Astrocyte of the spinal cord (primary cell): ENCODE results near the gene DES.
A peak's percentile ranks its signal among the peaks of the same experiment; 100 is the strongest.

Experiments used
- DNase-seq: peaks from one replicate; pipeline ENCODE4 v3.0.0; 2011; ENCODE audit warnings: low read depth, low spot score
- H3K4me3 ChIP-seq: 2 replicates; pipeline ENCODE4 v1.5.1; 2011; ENCODE audit warnings: low read depth, mild to moderate bottlenecking, low read length, moderate library complexity
- CTCF ChIP-seq: IDR thresholded peaks from 2 replicates; pipeline ENCODE4 v1.5.1; 2012; ENCODE audit warnings: low read depth, mild to moderate bottlenecking, low read length, inconsistent platforms
- in situ Hi-C: cut with HindIII; loops from 2 replicates; pipeline ENCODE4 v1.10.0; 2017; ENCODE audit warnings: low sequenced_read_pairs

Gene DES

GRCh38 chr2:219443016-219443696 is 25.0 kb downstream of the DES start:
- DNase-seq, result no peak
- in situ Hi-C loops, result no loop called here
- no peak for TF ChIP-seq CTCF
- H3K4me3 ChIP-seq, result peak overlapping the region; percentile 52

GRCh38 chr2:219443697-219444023 is 25.5 kb downstream of the DES start:
- no peak overlapping the region for H3K4me3 ChIP-seq
- in situ Hi-C loops, result no loop called here
- no peak for DNase-seq
- TF ChIP-seq CTCF, result no peak

GRCh38 chr2:219444566-219445091 is 26.5 kb downstream of the DES start:
- in situ Hi-C loops, result no loop called here
- no peak overlapping the region for H3K4me3 ChIP-seq
- no peak for DNase-seq
- TF ChIP-seq CTCF, result no peak

GRCh38 chr2:219445220-219445640 is 27.1 kb downstream of the DES start:
- H3K4me3 ChIP-seq, result no peak overlapping the region
- TF ChIP-seq CTCF, result no peak
- no peak for DNase-seq
- in situ Hi-C loops, result no loop called here

GRCh38 chr2:219446101-219446504 is 27.9 kb downstream of the DES start:
- no peak overlapping the region for H3K4me3 ChIP-seq
- no peak for TF ChIP-seq CTCF
- in situ Hi-C loops, result no loop called here
- DNase-seq, result peak; percentile 73

GRCh38 chr2:219446689-219447088 is 28.5 kb downstream of the DES start:
- DNase-seq, result no peak
- in situ Hi-C loops, result no loop called here
- H3K4me3 ChIP-seq, result no peak overlapping the region
- TF ChIP-seq CTCF, result no peak
